ENCODE results near the gene GALNT14.

Gene GALNT14

GRCh38 chr2:31032475-31032874 lies 105.8 kb downstream of the GALNT14 start:
- Histone ChIP-seq H3K27ac (ENCODE audit: low read length) (no peak overlapping the region), H3K9ac (ENCODE audit: low read depth, low read length) (no peak overlapping the region), H3K79me2 (ENCODE audit: insufficient read depth, low read length) (no peaks in the 10 kb centered on the region), H3K4me2 (ENCODE audit: insufficient read depth, low read length) (no peak overlapping the region), H3K27me3 (ENCODE audit: insufficient read depth, low read length, poor library complexity) (no peaks in the 10 kb centered on the region), H3K4me3 (ENCODE audit: low read depth in 1 of 2, low read length in 2 of 2) (no peak overlapping the region), H3K36me3 (ENCODE audit: insufficient read depth, low read length) (no peaks in the 10 kb centered on the region), H4K20me1 (ENCODE audit: insufficient read depth, low read length) (no peaks in the 10 kb centered on the region), H2AFZ (ENCODE audit: low read depth, low read length) (no peak overlapping the region), H3K4me1 (ENCODE audit: insufficient read depth, low read length) (no peaks in the 10 kb centered on the region), H3K9me3 (ENCODE audit: insufficient read depth, low read length, severe bottlenecking) (peaks cover 6% of the 10 kb centered on the region)
- DNase-seq, result no peak
- TF ChIP-seq EZH2 (IDR thresholded peaks at IDR 0.05; ENCODE audit: borderline replicate concordance, low read depth, low read length, severe bottlenecking) (no peak), CTCF (IDR thresholded peaks at IDR 0.05; ENCODE audit: borderline replicate concordance, extremely low read depth, low read length, poor library complexity, severe bottlenecking) (no peak)
- no peak for ATAC-seq (ENCODE audit: insufficient read depth, low read depth)

GRCh38 chr2:31031132-31031706 lies 107.0 kb downstream of the GALNT14 start:
- ATAC-seq (ENCODE audit: insufficient read depth, low read depth), result no peak
- H3K36me3 ChIP-seq (ENCODE audit: insufficient read depth, low read length), result no peaks in the 10 kb centered on the region
- no peaks in the 10 kb centered on the region for H3K79me2 ChIP-seq (ENCODE audit: insufficient read depth, low read length)

GRCh38 chr2:31028417-31028816 lies 109.8 kb downstream of the GALNT14 start:
- TF ChIP-seq CTCF (IDR thresholded peaks at IDR 0.05; ENCODE audit: borderline replicate concordance, extremely low read depth, low read length, poor library complexity, severe bottlenecking) (no peak), EZH2 (IDR thresholded peaks at IDR 0.05; ENCODE audit: borderline replicate concordance, low read depth, low read length, severe bottlenecking) (no peak)

More at GRCh38 chr2:31031132-31031706, 107.0 kb downstream of the GALNT14 start:
- Histone ChIP-seq H2AFZ (ENCODE audit: low read depth, low read length) (no peak overlapping the region), H3K9ac (ENCODE audit: low read depth, low read length) (no peak overlapping the region), H3K4me1 (ENCODE audit: insufficient read depth, low read length) (no peaks in the 10 kb centered on the region), H4K20me1 (ENCODE audit: insufficient read depth, low read length) (no peaks in the 10 kb centered on the region), H3K27me3 (ENCODE audit: insufficient read depth, low read length, poor library complexity) (no peaks in the 10 kb centered on the region), H3K9me3 (ENCODE audit: insufficient read depth, low read length, severe bottlenecking) (no peaks in the 10 kb centered on the region), H3K4me3 (ENCODE audit: low read depth in 1 of 2, low read length in 2 of 2) (no peak overlapping the region), H3K27ac (ENCODE audit: low read length) (no peak overlapping the region), H3K4me2 (ENCODE audit: insufficient read depth, low read length) (no peak overlapping the region)
- DNase-seq, result no peak
- TF ChIP-seq CTCF (IDR thresholded peaks at IDR 0.05; ENCODE audit: borderline replicate concordance, extremely low read depth, low read length, poor library complexity, severe bottlenecking), result no peak
- TF ChIP-seq EZH2 (IDR thresholded peaks at IDR 0.05; ENCODE audit: borderline replicate concordance, low read depth, low read length, severe bottlenecking), result no peak

More at GRCh38 chr2:31028417-31028816, 109.8 kb downstream of the GALNT14 start:
- Histone ChIP-seq H4K20me1 (ENCODE audit: insufficient read depth, low read length) (no peaks in the 10 kb centered on the region), H2AFZ (ENCODE audit: low read depth, low read length) (no peak overlapping the region), H3K27ac (ENCODE audit: low read length) (no peak overlapping the region), H3K9ac (ENCODE audit: low read depth, low read length) (no peak overlapping the region), H3K36me3 (ENCODE audit: insufficient read depth, low read length) (no peaks in the 10 kb centered on the region), H3K4me3 (ENCODE audit: low read depth in 1 of 2, low read length in 2 of 2) (no peak overlapping the region), H3K79me2 (ENCODE audit: insufficient read depth, low read length) (no peaks in the 10 kb centered on the region), H3K27me3 (ENCODE audit: insufficient read depth, low read length, poor library complexity) (no peaks in the 10 kb centered on the region), H3K4me2 (ENCODE audit: insufficient read depth, low read length) (no peak overlapping the region), H3K9me3 (ENCODE audit: insufficient read depth, low read length, severe bottlenecking) (no peaks in the 10 kb centered on the region), H3K4me1 (ENCODE audit: insufficient read depth, low read length) (no peaks in the 10 kb centered on the region)
- no peak for DNase-seq
- no peak for ATAC-seq (ENCODE audit: insufficient read depth, low read depth)
